HepG2 (cell line): ENCODE measurements around the gene TMEM63B. TPM values are rescaled to one million over a fixed set of nuclear protein-coding genes. Genes with fewer than 3 reads are reported as not detected.

ENCODE experiments used
- ATF1 ChIP-seq: IDR thresholded peaks from 2 replicates; pipeline ENCODE4 v1.6.1; 2016; ENCODE audit warnings: mild to moderate bottlenecking, control low read depth
- E2F2 ChIP-seq: sonication (generic); formaldehyde crosslinking; IDR thresholded peaks from 2 replicates; pipeline ENCODE4 v1.4.0; 2020; ENCODE audit warnings: missing genetic modification reagents, borderline replicate concordance
- ESRRA ChIP-seq: sonication (generic); formaldehyde crosslinking; IDR thresholded peaks from 2 replicates; pipeline ENCODE4 v1.5.1; 2020; ENCODE audit warnings: mild to moderate bottlenecking, low read depth, missing genetic modification reagents
- GATAD2A ChIP-seq: IDR thresholded peaks from 2 replicates; pipeline ENCODE4 v1.6.1; 2016
- HCFC1 ChIP-seq: fragments of 150-350 bp; IDR thresholded peaks from 2 replicates; pipeline ENCODE4 v1.6.1; 2014; ENCODE audit warnings: low read depth, low read length
- IRF2 ChIP-seq: IDR thresholded peaks from 2 replicates; pipeline ENCODE4 v1.6.1; 2018; ENCODE audit warnings: missing genetic modification reagents, missing compliant biosample characterization
- MAZ ChIP-seq, 2 experiments: sonication (generic) in 1 of 2; formaldehyde crosslinking in 1 of 2; IDR thresholded peaks; 2 replicates each; pipeline versions ENCODE4 v1.5.0 to v1.6.1; 2012 to 2020; ENCODE audit warnings: low read depth in 2 of 2, mild to moderate bottlenecking in 2 of 2, borderline replicate concordance in 1 of 2, improper control_type of control experiment in 1 of 2, low read length in 1 of 2, missing genetic modification reagents in 1 of 2, moderate library complexity in 1 of 2
- MBD4 ChIP-seq: IDR thresholded peaks from 2 replicates; pipeline ENCODE4 v1.6.1; 2012; ENCODE audit warnings: low read length, inconsistent platforms, borderline replicate concordance
- NFKB2 ChIP-seq: sonication (generic); formaldehyde crosslinking; IDR thresholded peaks from 2 replicates; pipeline ENCODE4 v1.4.0; 2020; ENCODE audit warnings: missing genetic modification reagents, borderline replicate concordance
- NR3C1 ChIP-seq: sonication (generic); formaldehyde crosslinking; IDR thresholded peaks from 2 replicates; pipeline ENCODE4 v1.4.0; 2020; ENCODE audit warnings: missing genetic modification reagents
- PITX1 ChIP-seq: sonication (generic); formaldehyde crosslinking; IDR thresholded peaks from 2 replicates; pipeline ENCODE4 v1.5.1; 2020; ENCODE audit warnings: mild to moderate bottlenecking, missing genetic modification reagents
- SALL1 ChIP-seq: sonication (generic); formaldehyde crosslinking; IDR thresholded peaks from 2 replicates; pipeline ENCODE4 v1.8.0; 2022; ENCODE audit warnings: mild to moderate bottlenecking, missing genetic modification reagents
- SIX4 ChIP-seq: sonication (generic); formaldehyde crosslinking; IDR thresholded peaks from 2 replicates; pipeline ENCODE4 v1.4.0; 2020; ENCODE audit warnings: missing genetic modification reagents
- SOX6 ChIP-seq, 2 experiments: fragments of 450-650 bp in 1 of 2; sonication (generic) in 1 of 2; formaldehyde crosslinking in 1 of 2; IDR thresholded peaks; 2 replicates each; pipeline versions ENCODE4 v1.4.0 to v1.6.1; 2017 to 2020; ENCODE audit warnings: antibody characterized with exemption in 1 of 2, mild to moderate bottlenecking in 1 of 2, missing genetic modification reagents in 1 of 2
- THAP11 ChIP-seq: IDR thresholded peaks from 2 replicates; pipeline ENCODE4 v1.6.1; 2016; ENCODE audit warnings: missing biosample characterization, missing genetic modification reagents
- ZNF274 ChIP-seq: sonication (generic); formaldehyde crosslinking; IDR thresholded peaks from 2 replicates; pipeline ENCODE4 v1.5.1; 2020; ENCODE audit warnings: mild to moderate bottlenecking, missing genetic modification reagents
- ZNF335 ChIP-seq: sonication (generic); formaldehyde crosslinking; IDR thresholded peaks from 2 replicates; pipeline ENCODE4 v1.4.0; 2020; ENCODE audit warnings: missing genetic modification reagents
- ZNF430 ChIP-seq: sonication (generic); formaldehyde crosslinking; IDR thresholded peaks from 2 replicates; pipeline ENCODE4 v1.9.0; 2021; ENCODE audit warnings: mild to moderate bottlenecking, missing genetic modification reagents
- ZNF660 ChIP-seq: sonication (generic); formaldehyde crosslinking; IDR thresholded peaks from 2 replicates; pipeline ENCODE4 v1.5.1; 2020; ENCODE audit warnings: mild to moderate bottlenecking, low read depth, missing genetic modification reagents, borderline replicate concordance
- polyA plus RNA-seq, 8 experiments: library from polyadenylated mRNA; depleted of rRNA in 3 of 8; stranded (reverse) in 7 of 8; unstranded in 1 of 8; fragments of >200 nt; fragmentation: Illumina TruSeq in 4 of 8; extraction: Trizol in 4 of 8; gene quantifications; 2 replicates each; pipeline versions ENCODE4 v1.2.1 to v1.2.3, GENCODE V29; 2011 to 2016; ENCODE audit warnings: low read depth in 4 of 8, missing spikeins in 1 of 8, mixed read lengths in 1 of 8; ENCODE audit not compliant: insufficient read depth in 1 of 8
- total RNA-seq, 5 experiments: library from RNA; depleted of rRNA; stranded (reverse); fragments of >200 nt; fragmentation: Illumina TruSeq; extraction: Trizol; gene quantifications; 2 replicates each; pipeline ENCODE4 v1.2.3, GENCODE V29; 2016; ENCODE audit warnings: low read depth in 1 of 5
- TF ChIP-seq, protein P1 (sequence below): sonication (generic); formaldehyde crosslinking; IDR thresholded peaks from 2 replicates; pipeline ENCODE4 v1.5.0; 2020; ENCODE audit warnings: mild to moderate bottlenecking, low read depth, missing genetic modification reagents, borderline replicate concordance
- TF ChIP-seq, protein P2 (sequence below): sonication (generic); formaldehyde crosslinking; IDR thresholded peaks from 2 replicates; pipeline ENCODE4 v1.9.0; 2022; ENCODE audit warnings: missing genetic modification reagents, mild to moderate bottlenecking, borderline replicate concordance
- TF ChIP-seq, protein P3 (sequence below): IDR thresholded peaks from 2 replicates; pipeline ENCODE4 v1.6.1; 2018; ENCODE audit warnings: missing genetic modification reagents, mild to moderate bottlenecking, missing compliant biosample characterization

TMEM63B gene
- total and polyA plus RNA-seq, 2 of the 13 experiments (the other 11 are each of a cell fraction or from before 2014, with no cell fraction given), result 27.4 to 75.8 TPM

- TF ChIP-seq SALL1 (CRISPR knock-in tag) (peak; percentile 37; the same call in 1 of the 2 replicates), NR3C1 (CRISPR knock-in tag) (no peak), THAP11 (CRISPR knock-in tag) (peak; percentile 97), HCFC1 (peak; percentile 84), ATF1 (CRISPR knock-in tag) (0 out of 2 replicates have a peak, but pooled peaks have one; percentile 14), PITX1 (CRISPR knock-in tag) (peak; percentile 61; the same call in 1 of the 2 replicates), ZNF274 (0 out of 2 replicates have a peak, but pooled peaks have one; percentile 55), GATAD2A (no peak), SOX6 (IDR thresholded peaks at IDR 0.05) (no peak), SOX6 (CRISPR knock-in tag; IDR thresholded peaks at IDR 0.05) (0 out of 2 replicates have a peak, but pooled peaks have one; percentile 22), SIX4 (CRISPR knock-in tag) (no peak), MBD4 (no peak), ZNF430 (CRISPR knock-in tag) (0 out of 2 replicates have a peak, but pooled peaks have one; percentile 24), ZNF660 (CRISPR knock-in tag) (no peak), NFKB2 (CRISPR knock-in tag) (peak; percentile 19; the same call in 1 of the 2 replicates), ZNF335 (CRISPR knock-in tag) (peak; percentile 89), E2F2 (CRISPR knock-in tag) (no peak), IRF2 (CRISPR knock-in tag) (0 out of 2 replicates have a peak, but pooled peaks have one; percentile 48), MAZ (IDR thresholded peaks at IDR 0.05; ENCODE audit: borderline replicate concordance, low read depth, low read length) (no peak), MAZ (CRISPR knock-in tag; IDR thresholded peaks at IDR 0.05; ENCODE audit: low read depth) (0 out of 2 replicates have a peak, but pooled peaks have one; percentile 31), ESRRA (no peak)
- TF ChIP-seq, protein P1, sequence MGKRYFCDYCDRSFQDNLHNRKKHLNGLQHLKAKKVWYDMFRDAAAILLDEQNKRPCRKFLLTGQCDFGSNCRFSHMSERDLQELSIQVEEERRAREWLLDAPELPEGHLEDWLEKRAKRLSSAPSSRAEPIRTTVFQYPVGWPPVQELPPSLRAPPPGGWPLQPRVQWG, result no peak
- TF ChIP-seq, protein P2, sequence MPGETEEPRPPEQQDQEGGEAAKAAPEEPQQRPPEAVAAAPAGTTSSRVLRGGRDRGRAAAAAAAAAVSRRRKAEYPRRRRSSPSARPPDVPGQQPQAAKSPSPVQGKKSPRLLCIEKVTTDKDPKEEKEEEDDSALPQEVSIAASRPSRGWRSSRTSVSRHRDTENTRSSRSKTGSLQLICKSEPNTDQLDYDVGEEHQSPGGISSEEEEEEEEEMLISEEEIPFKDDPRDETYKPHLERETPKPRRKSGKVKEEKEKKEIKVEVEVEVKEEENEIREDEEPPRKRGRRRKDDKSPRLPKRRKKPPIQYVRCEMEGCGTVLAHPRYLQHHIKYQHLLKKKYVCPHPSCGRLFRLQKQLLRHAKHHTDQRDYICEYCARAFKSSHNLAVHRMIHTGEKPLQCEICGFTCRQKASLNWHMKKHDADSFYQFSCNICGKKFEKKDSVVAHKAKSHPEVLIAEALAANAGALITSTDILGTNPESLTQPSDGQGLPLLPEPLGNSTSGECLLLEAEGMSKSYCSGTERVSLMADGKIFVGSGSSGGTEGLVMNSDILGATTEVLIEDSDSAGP (CRISPR knock-in tag), result peak; percentile 32; the same call in 1 of the 2 replicates
- TF ChIP-seq, protein P3, sequence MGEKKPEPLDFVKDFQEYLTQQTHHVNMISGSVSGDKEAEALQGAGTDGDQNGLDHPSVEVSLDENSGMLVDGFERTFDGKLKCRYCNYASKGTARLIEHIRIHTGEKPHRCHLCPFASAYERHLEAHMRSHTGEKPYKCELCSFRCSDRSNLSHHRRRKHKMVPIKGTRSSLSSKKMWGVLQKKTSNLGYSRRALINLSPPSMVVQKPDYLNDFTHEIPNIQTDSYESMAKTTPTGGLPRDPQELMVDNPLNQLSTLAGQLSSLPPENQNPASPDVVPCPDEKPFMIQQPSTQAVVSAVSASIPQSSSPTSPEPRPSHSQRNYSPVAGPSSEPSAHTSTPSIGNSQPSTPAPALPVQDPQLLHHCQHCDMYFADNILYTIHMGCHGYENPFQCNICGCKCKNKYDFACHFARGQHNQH, result 0 out of 2 replicates have a peak, but pooled peaks have one; percentile 12
Measured at GRCh38 chr6:44133003-44133931, 5.9 kb downstream of the TMEM63B start (continued).
